Stimulated activated CD8-positive, alpha-beta memory T cell treated with anti-CD3 and anti-CD28 coated beads, Interleukin-4, amount 100 ng/mL, for 24 hours (primary cell): Measurements from ENCODE around the gene CDYL.

ENCODE experiments used
- DNase-seq: peaks from one replicate; pipeline ENCODE4 v3.0.0-alpha.2; 2020; ENCODE audit warnings: low read depth

CDYL gene, protein sequence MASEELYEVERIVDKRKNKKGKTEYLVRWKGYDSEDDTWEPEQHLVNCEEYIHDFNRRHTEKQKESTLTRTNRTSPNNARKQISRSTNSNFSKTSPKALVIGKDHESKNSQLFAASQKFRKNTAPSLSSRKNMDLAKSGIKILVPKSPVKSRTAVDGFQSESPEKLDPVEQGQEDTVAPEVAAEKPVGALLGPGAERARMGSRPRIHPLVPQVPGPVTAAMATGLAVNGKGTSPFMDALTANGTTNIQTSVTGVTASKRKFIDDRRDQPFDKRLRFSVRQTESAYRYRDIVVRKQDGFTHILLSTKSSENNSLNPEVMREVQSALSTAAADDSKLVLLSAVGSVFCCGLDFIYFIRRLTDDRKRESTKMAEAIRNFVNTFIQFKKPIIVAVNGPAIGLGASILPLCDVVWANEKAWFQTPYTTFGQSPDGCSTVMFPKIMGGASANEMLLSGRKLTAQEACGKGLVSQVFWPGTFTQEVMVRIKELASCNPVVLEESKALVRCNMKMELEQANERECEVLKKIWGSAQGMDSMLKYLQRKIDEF

DNA sequence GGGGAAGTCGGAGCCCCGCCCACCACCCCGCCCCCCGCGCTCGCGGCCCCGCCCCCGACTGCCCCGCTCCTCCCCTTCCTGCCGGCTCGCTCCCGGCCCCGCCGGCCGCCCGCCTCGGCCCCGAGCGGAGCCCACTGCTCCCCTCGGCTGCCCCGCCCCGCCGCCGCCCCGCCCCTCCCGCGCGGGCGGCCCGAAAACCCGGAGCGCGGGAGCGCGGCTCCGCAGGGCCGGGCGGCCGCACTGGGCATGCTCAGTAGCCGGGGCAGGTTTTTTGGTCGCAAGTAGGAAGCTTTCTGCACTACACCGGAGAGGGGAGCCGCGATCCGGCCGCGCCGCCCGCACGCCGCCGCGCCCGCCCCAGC is at the start of gene CDYL:
Gene CDYL, plus strand, starts transcription at position 274 of the 362 bp plus-strand sequence. CDS start 380 bp downstream, outside the sequence.
- DNase-seq, result peak; percentile 87

DNA sequence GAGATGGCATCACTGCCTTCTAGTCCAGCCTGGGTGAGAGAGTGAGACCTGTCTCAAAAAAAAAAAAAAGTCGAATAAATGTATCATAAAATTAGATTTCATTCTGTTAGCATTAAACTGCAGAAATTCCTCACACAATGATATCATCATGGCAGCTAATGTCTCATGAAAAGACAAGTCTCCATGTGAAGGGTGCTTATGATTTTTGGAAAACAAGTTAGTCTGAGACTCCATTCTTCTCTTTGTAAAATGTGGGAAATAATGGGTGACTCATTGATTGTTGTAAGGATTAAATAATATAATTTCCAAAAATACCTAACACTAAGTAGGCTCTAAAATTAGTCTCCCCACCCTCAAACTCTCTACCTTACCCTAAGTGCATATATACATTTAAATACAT is 49.6 kb upstream of the CDYL start:
- no peak for DNase-seq

DNA sequence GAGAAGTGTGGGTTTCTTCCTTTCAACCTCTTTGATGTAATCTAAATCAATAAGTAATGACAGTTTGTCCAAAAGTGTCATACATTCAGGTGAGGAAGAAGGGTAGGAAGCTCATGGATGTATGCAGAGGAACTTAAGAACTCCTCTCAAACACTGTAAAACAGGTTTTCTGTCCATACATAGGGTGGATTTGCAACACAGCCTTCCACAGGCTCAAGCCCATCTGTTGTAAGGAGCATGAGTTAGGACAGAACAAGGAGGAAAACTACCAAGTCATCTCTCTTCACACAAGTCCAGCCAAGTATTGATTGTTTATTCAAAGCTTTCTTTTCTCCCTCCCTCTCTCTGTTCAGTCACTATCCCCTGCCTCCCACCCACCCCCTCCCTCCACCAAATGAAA is 49.0 kb upstream of the CDYL start:
- DNase-seq, result no peak

DNA sequence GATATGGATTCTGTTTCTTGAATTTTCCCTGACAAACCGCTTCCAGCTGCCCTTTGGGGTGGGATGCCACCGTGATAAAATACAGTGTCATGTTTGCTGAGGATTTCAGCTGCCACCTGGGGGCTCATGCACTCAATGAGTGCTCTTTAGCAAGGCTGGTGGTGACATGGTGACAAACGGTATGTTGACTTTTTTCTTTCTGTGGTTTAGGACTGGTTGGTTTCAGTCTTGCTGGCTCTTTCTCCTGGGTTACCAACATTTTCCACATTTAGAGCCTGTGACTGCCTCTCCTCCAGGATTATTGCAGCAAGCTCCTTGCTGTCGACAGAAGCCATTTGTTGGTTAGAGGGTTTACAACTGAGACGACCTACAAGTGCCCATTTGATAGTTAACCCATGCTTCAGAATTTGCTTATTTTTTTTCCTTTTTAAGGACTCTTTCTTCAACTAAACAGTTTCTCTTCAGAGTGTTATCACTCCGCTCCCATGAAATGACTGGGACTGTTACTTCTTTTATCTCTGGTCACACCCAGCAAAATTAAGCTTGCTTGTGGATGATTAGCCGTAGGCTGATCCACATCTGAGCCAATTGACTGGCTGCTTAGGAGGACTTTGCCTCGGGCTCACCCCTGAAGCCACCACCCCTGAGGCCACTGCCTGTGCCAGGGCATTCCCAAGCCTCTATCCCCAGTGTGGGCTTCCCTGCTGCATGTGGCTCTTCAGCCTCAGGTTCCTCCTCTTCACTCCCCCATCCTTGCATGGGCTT is 48.4 kb upstream of the CDYL start:
- DNase-seq, result no peak

DNA sequence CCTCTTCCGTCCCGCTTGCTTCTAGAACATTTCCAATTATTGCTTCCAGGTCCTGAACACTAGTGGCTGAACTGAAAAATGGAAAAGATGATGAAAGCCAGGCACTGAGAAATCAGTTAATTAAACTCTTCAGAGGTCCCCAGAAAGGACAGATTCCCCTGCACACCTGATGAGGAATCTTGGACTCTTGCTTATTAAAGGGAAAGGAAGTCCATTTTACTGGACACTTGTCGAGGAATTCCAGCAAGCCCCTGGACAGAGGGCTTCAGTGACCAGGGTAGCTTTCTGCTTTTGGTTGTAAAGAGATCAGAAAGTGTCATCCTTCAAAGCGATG is 47.8 kb upstream of the CDYL start:
- DNase-seq, result no peak

DNA sequence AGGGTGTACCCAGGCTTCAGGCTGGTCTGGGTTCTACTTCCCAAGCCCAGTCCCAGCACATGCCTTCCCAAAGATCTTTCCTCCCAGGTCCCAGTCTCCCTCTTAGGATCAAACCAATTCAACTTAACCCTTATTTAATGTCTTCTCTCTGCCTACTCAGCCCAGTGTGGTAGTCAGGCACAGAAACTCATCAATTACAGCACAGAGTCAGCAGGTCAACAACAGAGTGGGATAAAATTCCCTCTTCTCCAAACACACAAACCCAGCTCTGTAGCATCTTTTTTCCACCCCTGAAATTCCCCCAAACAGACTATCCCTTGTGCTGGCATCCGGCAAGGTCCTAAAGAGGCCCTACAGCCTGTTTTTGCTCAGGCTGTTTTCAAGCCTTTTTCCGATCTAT is 47.3 kb upstream of the CDYL start:
- no peak for DNase-seq

DNA sequence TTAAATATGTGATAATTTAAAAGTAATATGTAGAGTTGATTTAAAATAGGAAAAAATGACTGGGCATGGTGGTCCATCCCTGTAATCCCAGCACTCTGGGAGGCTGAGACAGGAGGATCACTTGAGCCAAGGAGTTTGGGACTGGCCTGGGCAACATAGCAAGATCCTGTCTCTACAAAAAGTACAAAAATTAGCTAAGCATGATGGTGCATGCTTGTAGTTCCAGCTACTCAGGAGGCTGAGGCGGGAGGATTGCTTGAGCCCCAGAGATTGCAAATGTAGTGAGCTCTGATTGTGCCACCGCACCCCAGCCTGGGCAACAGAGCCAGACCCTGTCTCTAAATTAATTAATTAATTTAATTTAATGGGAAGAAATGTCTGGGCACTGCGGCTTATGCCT is 44.2 kb upstream of the CDYL start:
- DNase-seq, result no peak

DNA sequence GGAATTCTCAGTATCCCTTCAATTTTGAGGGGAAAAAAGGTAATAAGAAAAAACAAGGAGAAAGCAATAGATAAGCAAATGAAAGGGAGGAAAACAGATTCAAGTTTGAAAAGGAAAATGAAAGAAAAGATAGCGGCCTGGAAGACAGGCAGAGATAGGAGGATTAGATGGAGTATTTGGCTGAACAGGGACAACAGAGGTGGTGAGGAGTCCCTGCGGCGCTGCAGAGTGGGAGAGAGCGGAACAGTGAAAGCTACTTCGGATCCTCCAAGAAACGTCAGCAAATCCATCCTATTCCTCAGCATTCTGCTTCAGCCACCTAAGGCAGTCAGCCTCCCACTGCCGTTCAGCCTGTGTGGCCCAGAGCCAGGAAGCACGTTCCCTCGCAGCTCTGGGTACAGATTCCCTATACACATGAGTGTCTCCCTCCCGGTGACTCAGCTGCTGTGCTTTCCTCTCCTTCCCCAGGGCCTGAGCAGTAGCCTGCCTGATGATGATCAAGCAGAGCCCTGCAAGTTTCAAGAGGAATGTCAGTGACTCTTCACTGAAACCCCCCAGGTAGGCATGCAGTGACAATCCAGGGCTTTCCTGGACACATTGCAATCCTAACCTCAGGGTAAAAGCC is 43.4 kb upstream of the CDYL start:
- no peak for DNase-seq

DNA sequence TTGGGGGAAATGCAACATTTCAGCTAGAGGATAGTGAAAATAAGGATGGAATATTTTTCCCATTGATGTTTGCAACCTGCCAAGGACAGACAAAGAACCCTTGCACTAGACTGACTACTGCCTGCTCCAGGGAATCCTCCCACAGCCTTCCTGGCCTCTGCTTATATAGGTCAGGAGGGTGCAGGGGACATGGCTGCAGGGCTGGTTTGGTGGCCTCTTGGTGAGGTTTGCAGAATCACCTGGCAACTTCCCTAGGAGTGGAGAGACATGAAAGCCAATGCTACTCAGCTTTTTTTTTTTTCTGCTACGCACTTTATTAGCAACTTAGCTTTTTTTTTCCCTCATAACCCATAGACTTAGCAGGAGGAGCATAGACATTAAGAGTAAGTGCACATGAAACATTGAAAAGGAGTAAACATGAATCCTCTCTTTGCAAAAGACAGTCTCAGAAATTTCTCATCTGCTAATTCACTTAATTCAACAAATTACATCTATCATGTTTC is 39.8 kb upstream of the CDYL start:
- no peak for DNase-seq

DNA sequence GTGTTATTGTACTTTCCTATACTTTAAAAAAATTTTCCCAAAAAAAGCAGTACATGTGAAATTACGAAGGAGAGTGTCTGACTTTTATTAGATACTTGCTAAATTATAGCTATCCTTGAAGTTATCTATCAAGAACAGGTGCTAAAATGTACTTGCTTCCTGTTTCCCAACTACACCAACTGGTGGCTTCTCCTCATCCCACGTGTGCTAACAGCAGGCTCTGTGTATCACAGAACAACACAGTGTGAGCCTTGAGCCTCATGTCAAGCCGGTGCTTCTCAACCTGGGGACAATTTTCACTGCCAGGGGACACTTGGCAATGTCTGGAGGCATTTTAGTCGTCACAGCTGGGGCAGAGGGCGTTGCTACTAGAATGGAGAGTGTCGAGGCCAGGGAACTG is 36.2 kb upstream of the CDYL start:
- DNase-seq, result no peak

DNA sequence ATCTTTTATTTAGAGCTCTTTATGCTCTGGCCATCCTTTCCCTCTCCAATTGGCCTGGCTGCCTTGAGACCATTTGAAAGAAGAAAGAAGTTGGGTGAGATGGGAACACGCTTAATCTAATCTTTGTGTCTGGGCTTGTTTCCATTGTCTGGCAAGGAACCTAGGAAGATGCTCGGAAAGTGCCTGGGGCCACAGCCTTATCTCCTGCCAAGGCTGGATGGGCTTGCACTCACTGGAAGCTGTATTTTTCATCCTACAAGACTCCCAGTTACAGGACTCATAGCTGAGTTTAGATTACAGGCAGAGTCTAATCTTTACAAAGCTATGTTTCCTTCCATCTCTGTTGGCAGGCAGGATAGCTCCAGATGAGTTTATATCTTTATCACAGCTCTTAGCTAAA is 33.1 kb upstream of the CDYL start:
- DNase-seq, result no peak

DNA sequence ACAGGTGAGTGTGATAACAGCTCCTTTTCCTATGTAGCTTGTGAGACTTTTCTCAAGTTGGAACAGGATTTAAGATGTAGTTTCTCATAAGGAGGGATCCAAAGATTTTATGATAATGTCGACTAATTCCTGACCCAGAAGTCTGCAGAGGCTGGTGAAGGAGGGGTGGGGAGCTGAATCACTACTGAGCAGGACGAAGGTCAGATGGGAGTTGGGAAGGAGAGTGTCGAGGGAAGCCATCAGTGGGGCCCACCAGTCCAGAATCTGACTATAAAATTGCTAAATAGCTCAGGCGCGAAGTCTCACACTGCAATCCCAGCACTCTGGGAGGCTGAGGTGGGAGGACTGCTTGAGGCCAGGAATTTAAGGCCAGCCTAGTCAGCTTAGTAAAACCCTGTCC is 32.3 kb upstream of the CDYL start:
- no peak for DNase-seq

DNA sequence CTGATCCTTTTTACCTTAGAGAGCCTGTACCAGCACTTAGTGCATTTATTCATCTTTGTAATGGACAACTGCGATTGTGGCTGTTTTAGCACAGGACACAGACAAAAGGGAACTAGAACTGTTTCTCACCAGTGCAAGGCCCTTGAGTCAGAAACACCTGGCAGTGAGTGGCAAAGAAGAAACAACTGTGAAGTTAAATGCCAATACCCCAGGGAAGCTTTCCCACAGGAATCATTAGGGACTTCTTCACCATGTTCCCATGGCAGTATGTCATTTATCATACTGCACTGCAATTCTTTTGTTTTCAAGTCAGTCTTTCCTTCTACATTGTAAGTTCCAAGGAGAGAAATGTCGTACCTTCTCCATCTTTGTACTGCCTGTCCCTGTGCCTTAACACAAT is 28.6 kb upstream of the CDYL start:
- no peak for DNase-seq

DNA sequence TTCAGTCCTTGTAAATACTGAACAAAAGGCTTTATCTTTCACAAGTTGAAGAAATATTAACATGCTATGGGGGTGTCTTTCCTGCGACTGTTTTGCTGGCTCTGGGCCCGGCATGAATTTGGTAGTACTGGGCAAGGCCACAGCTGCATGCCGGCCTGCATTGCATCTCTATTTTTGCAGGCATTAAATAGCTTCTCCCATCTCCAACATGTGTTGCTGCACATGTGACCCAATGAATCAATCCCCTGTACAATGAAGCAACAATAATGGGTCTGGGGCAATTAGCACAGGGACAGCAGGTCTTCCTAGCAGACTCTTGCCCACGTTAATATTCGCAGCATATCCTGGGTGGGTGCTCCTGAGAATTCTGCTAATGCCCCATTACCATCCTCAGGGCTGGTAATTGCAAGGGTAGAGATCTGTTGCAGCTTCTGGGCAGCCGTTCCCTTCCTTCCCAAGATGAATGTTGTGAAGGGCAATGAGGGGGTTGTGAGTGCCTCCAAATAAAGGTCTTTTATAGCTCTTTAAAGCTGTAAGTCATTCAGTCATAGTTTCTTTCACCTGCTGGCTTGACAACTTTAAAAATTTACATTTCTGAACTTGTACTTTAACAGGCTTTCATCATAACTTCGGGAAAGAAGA is 24.3 kb upstream of the CDYL start:
- DNase-seq, result no peak

DNA sequence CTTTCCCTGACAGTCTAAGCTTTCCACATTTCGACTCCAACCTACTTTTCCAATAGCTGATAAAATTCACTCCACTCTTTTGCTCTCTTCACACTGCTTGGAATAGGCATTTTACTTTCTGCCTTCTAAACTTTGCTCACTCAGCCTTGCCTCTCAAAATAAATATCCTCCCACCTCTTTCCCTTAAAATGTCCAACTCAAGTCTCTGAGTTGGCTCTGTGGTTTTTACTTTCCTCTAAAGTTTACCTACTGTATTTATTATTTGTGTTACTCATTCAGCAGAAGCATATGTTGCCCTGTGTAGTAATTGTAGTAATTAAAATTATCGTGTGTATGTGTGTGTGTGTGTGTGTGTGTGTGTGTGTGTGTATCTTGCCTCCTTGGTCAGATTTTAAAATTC is 20.0 kb upstream of the CDYL start:
- no peak for DNase-seq

DNA sequence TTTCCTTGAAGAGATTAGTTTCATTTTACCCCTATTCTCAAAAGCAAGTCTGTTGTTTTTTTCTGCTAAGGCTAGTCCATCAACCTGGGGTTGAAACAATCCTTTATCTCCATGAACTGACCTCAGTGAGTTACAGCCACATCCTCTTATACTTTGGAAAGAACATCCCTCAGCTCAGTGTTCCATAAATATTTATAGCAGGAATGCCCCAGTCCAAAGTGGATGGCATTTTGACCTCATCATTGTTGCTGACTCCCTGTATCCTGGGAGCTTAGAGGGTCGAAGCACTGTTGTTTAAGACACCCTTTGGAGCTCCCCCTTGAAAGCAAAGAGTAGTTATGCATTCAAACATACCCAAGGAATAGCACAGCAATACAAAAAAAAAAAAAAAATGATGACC is 16.2 kb upstream of the CDYL start:
- no peak for DNase-seq

DNA sequence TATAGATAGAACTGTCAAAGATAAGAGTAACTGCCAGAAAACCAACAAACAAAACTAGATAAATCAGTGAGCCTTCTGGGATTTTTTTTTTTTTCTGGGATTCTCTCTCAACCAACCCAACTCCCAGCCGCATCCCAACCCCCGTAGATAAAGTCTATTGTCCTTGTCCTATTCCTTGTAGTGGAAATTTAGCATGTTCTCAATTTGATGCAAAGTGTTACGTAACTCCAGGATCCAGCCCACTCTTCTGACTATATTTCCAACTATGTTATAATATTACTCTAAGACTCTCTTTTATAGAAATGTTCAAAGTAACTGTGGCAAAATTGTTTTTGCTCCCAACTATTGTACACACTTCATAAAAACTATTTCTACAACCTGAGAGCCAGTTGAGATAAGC is 15.4 kb upstream of the CDYL start:
- no peak for DNase-seq

DNA sequence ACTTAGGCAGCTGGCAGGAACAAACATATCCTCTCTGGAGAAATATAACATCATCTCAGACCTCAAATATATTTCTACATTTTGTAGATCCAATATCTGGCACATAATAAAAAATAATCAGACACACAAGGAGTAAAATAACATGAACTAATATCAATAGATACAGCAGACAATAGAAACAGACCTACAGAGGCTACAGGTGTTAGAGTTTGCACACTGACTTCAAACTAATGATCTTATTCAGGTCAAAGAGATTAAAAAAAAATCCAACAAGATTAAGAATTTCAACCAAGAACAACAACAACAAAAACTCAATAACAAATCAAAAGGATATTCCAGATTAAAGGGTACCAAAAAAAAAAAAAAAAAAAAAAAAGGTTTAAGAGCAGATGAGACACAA is 13.9 kb upstream of the CDYL start:
- no peak for DNase-seq

DNA sequence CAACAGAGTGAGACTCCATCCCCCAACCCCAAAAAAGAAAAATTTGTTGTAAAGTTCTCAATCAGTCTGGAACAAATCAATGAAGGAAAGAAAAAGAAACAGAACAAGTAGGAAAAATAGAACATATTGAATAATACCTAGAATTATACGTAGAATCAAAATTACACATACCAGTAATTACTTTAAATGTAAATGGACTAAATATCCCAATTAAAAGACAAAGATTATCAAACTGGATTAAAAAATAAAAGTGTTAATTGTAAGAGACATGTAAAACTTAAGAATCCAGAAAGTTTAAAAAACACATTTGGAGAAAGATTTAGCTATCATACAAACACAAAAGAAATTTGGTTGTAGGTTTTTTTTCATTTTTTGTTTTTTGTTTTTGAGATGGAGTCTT is 12.3 kb upstream of the CDYL start:
- no peak for DNase-seq

DNA sequence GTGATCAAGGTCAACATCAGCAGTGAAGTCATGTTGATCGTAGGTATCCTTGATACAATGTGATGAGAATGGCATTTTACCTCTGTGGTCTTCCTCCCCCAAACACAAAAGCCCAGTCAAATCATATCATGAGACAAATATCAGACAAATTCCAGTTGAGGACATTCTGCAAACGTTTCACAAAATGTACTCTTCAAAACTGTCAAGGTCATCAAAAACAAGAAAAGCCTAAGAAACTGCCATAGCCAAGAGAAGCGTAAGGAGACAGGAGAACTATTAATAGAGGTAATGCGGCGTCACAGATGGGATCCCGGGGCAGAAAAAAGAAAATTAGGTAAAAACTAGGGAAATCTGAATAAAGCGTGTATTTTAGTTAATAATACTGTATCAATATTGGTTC is 7.4 kb upstream of the CDYL start:
- no peak for DNase-seq

DNA sequence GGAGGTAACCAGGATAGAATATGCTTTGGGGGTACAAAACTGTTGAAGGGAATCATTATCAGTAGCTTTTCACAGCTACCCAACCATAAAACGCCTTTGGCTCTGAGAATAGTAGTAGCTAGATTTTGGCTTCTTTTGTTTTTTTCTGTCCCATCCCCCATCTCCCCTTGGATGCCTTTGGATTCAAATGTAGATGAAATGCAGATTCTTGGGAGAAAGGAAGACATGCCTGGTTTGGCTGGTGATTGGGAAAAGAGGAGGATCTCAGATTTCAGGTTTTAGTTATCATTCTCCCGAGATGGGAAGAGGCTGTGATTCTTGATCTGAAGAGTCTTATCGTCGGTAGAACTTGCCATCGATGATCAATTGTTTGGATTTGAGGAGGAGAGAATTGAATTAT is 3.5 kb upstream of the CDYL start:
- no peak for DNase-seq

DNA sequence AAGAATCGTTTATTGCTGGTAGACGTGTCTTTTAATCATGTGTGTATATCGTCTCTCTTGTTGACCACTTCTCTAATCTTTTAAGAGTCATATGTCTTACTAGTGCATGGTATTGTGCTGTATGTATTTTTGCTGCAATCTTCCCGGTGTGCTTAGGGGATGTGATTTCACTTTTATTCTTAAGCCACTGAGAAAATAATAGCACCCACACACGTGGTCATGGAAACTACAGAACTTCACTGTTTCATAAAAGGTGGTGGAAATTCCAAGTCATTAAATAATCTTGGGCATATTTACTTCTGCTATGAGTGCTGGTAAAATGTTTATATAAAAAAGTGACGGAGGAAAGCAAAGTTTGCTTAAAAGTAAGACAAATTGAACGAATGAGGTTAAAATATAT is 3.0 kb upstream of the CDYL start:
- DNase-seq, result no peak
